ENCODE data around the gene GABRB3.

GRCh38 chr15:26620528-26621458, 152.1 kb downstream of the GABRB3 start:
- TF ChIP-seq CTCF (optimal IDR thresholded peaks at IDR 0.05 in 1 of 3, IDR thresholded peaks at IDR 0.05 in 1 of 3, conservative IDR thresholded peaks at IDR 0.05 in 1 of 3; ENCODE audit: extremely low read depth in 1 of 3, insufficient read depth in 2 of 3, low read length in 3 of 3) (no peak), EZH2 (IDR thresholded peaks at IDR 0.05; ENCODE audit: low read length) (no peak)
